GM21786 (cell line): ENCODE results near the gene TSEN2.

Experiments used
- ATAC-seq: cut with Tn5 transposase; IDR thresholded peaks from one replicate; pipeline ENCODE4 v1.9.1; 2021; ENCODE audit not compliant: unreplicated experiment

TSEN2 gene

DNA sequence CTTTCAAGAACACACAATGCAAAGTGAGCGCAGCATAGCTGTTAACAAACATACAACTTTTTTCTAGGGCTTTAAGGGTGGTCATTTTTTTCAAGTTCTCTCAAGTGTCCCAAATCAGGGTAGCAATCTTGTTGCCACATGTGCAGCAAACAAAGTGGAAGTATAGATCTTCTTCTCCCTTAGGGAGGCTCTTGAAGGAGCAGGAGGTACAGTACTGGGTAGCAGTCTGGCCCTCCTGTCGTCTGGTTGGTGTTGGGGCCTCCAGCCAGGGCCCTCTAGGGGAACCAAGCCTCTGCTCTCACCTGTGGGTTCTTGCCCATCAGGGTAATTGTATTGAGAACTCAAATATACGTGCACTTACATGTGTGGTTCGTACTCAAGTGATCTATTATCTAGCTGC is 98.5 kb downstream of the TSEN2 start:
- ATAC-seq = no peak
